ENCODE results near the gene TRAF1.

GRCh38 chr9:120865176-120865575 is 61.4 kb downstream of the TRAF1 start:
- TF ChIP-seq KAT2A (conservative IDR thresholded peaks at IDR 0.05; ENCODE audit: control insufficient read depth, low read depth, low read length) (no peak), GABPA (IDR thresholded peaks at IDR 0.05; ENCODE audit: low read depth) (no peak), CBX5 (IDR thresholded peaks at IDR 0.05; ENCODE audit: low read depth) (no peak), CTCF (IDR thresholded peaks at IDR 0.05 in 2 of 3, conservative IDR thresholded peaks at IDR 0.05 in 1 of 3; ENCODE audit: control insufficient read depth in 2 of 3, extremely low read depth in 1 of 3, insufficient read depth in 1 of 3, low read depth in 3 of 3, low read length in 3 of 3) (no peak), TARDBP (IDR thresholded peaks at IDR 0.05; ENCODE audit: borderline replicate concordance) (no peak), HDAC2 (IDR thresholded peaks at IDR 0.05) (no peak), CHD2 (IDR thresholded peaks at IDR 0.05; ENCODE audit: borderline replicate concordance, low read depth, low read length) (no peak)
